ENCODE data around the gene ANO6. TPM values are rescaled to one million over a fixed set of nuclear protein-coding genes. Genes with fewer than 3 reads are reported as not detected.
A peak's percentile ranks its signal among the peaks of the same experiment; 100 is the strongest.

ANO6 gene
- total and polyA plus RNA-seq, 4 donors, result 18.6 to 52.3 (median 29.1) TPM

DNA sequence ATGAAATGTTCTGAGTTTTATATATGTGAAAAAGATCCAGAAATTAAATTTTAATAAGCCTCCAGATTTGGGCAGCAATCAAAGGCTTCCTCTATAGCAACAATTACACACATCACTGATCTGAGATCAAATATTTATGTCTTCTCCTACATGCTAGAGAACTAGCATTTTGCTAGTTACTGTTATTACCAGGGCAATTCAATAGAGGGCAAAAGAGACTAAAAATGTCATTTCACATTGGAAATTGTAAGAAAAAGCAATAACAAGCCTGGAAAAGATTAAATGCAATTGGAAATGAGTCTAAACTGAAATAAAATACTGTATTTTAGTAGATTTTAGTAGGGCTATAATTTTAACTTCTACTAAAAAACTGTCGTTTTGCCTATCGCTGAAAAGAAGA lies 32.6 kb upstream of the ANO6 start:
- no peaks in the 10 kb centered on the region for H3K4me1 ChIP-seq (ENCODE audit: control insufficient read depth in 4 of 4, insufficient read depth in 4 of 4, low read length in 3 of 4)
- DNase-seq (ENCODE audit: low spot score), result no peak
- H3K9me3 ChIP-seq (ENCODE audit: control insufficient read depth in 4 of 4, low read length in 3 of 4), result peaks cover 0 to 7% (median 3%) of the 10 kb centered on the region in 4 donors
- no peaks in the 10 kb centered on the region for H3K27me3 ChIP-seq (ENCODE audit: control insufficient read depth in 4 of 4, insufficient read depth in 4 of 4, low read length in 3 of 4)
- TF ChIP-seq RAD21 (IDR thresholded peaks at IDR 0.05) (peak; percentile 83 to 84), TAF1 (conservative IDR thresholded peaks at IDR 0.05) (no peak), NR2F2 (IDR thresholded peaks at IDR 0.05) (no peak)
- TF ChIP-seq, protein P1, sequence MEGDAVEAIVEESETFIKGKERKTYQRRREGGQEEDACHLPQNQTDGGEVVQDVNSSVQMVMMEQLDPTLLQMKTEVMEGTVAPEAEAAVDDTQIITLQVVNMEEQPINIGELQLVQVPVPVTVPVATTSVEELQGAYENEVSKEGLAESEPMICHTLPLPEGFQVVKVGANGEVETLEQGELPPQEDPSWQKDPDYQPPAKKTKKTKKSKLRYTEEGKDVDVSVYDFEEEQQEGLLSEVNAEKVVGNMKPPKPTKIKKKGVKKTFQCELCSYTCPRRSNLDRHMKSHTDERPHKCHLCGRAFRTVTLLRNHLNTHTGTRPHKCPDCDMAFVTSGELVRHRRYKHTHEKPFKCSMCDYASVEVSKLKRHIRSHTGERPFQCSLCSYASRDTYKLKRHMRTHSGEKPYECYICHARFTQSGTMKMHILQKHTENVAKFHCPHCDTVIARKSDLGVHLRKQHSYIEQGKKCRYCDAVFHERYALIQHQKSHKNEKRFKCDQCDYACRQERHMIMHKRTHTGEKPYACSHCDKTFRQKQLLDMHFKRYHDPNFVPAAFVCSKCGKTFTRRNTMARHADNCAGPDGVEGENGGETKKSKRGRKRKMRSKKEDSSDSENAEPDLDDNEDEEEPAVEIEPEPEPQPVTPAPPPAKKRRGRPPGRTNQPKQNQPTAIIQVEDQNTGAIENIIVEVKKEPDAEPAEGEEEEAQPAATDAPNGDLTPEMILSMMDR (IDR thresholded peaks at IDR 0.05; ENCODE audit: low read depth, low read length, missing input control), result peak; percentile 54
- TF ChIP-seq, protein P2, sequence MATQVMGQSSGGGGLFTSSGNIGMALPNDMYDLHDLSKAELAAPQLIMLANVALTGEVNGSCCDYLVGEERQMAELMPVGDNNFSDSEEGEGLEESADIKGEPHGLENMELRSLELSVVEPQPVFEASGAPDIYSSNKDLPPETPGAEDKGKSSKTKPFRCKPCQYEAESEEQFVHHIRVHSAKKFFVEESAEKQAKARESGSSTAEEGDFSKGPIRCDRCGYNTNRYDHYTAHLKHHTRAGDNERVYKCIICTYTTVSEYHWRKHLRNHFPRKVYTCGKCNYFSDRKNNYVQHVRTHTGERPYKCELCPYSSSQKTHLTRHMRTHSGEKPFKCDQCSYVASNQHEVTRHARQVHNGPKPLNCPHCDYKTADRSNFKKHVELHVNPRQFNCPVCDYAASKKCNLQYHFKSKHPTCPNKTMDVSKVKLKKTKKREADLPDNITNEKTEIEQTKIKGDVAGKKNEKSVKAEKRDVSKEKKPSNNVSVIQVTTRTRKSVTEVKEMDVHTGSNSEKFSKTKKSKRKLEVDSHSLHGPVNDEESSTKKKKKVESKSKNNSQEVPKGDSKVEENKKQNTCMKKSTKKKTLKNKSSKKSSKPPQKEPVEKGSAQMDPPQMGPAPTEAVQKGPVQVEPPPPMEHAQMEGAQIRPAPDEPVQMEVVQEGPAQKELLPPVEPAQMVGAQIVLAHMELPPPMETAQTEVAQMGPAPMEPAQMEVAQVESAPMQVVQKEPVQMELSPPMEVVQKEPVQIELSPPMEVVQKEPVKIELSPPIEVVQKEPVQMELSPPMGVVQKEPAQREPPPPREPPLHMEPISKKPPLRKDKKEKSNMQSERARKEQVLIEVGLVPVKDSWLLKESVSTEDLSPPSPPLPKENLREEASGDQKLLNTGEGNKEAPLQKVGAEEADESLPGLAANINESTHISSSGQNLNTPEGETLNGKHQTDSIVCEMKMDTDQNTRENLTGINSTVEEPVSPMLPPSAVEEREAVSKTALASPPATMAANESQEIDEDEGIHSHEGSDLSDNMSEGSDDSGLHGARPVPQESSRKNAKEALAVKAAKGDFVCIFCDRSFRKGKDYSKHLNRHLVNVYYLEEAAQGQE (IDR thresholded peaks at IDR 0.05), result no peak
- H3K36me3 ChIP-seq (ENCODE audit: control insufficient read depth in 4 of 4, insufficient read depth in 3 of 4, low read depth in 1 of 4, low read length in 3 of 4), result no peaks in the 10 kb centered on the region
- no peak overlapping the region for H3K4me3 ChIP-seq (ENCODE audit: low read depth in 1 of 3, low read length in 3 of 3)
- H3K27ac ChIP-seq (ENCODE audit: low read depth in 1 of 2, low read length in 2 of 2), result no peak overlapping the region
- 62% methylated on average over 2 of the region's 2 CpGs for WGBS
- H3K9ac ChIP-seq (ENCODE audit: low read depth in 1 of 2, low read length in 2 of 2), result no peak overlapping the region

GRCh38 chr12:45184147-45184963 lies 31.5 kb upstream of the ANO6 start:
- H3K4me3 ChIP-seq (ENCODE audit: low read depth in 1 of 3, low read length in 3 of 3), result no peak overlapping the region
- no peaks in the 10 kb centered on the region for H3K27me3 ChIP-seq (ENCODE audit: control insufficient read depth in 4 of 4, insufficient read depth in 4 of 4, low read length in 3 of 4)
- WGBS, result 87% methylated on average over 6 of the region's 6 CpGs
- no peak for TF ChIP-seq NR2F2 (IDR thresholded peaks at IDR 0.05)
- TF ChIP-seq FOXA2 (IDR thresholded peaks at IDR 0.05), result no peak
- TF ChIP-seq, protein P1 (IDR thresholded peaks at IDR 0.05; ENCODE audit: low read depth, low read length, missing input control), result no peak
- H3K9me3 ChIP-seq (ENCODE audit: control insufficient read depth in 4 of 4, low read length in 3 of 4), result no peaks in the 10 kb centered on the region
- DNase-seq (ENCODE audit: low spot score), result no peak
- no peak overlapping the region for H3K27ac ChIP-seq (ENCODE audit: low read depth in 1 of 2, low read length in 2 of 2)
- H3K9ac ChIP-seq (ENCODE audit: low read depth in 1 of 2, low read length in 2 of 2), result no peak overlapping the region
- no peaks in the 10 kb centered on the region for H3K36me3 ChIP-seq (ENCODE audit: control insufficient read depth in 4 of 4, insufficient read depth in 3 of 4, low read depth in 1 of 4, low read length in 3 of 4)
- H3K4me1 ChIP-seq (ENCODE audit: control insufficient read depth in 4 of 4, insufficient read depth in 4 of 4, low read length in 3 of 4), result no peaks in the 10 kb centered on the region

DNA sequence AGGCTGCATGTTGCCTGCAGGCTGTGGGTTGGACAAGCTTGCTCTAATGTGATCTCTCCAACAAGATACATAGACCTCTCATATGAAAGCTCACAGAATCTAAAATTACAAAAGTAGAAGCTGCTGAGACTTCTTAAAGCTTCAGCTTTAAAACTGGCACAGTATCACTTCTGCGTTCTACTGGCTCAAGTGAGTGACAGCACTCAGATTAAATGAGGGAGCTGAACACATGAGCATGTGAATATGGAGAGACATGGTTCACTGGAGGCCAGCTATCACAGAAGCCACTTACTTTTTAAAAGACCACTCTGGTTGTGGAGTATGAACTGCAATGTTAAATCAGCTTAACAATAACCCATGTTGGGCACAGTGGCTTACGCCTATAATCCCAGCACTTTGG lies 29.1 kb upstream of the ANO6 start:
- H3K27me3 ChIP-seq (ENCODE audit: control insufficient read depth in 4 of 4, insufficient read depth in 4 of 4, low read length in 3 of 4), result no peaks in the 10 kb centered on the region
- no peak overlapping the region for H3K4me3 ChIP-seq (ENCODE audit: low read depth in 1 of 3, low read length in 3 of 3)
- no peaks in the 10 kb centered on the region for H3K4me1 ChIP-seq (ENCODE audit: control insufficient read depth in 4 of 4, insufficient read depth in 4 of 4, low read length in 3 of 4)
- DNase-seq (ENCODE audit: low spot score), result no peak
- 94% methylated on average over 2 of the region's 2 CpGs for WGBS
- no peaks in the 10 kb centered on the region for H3K9me3 ChIP-seq (ENCODE audit: control insufficient read depth in 4 of 4, low read length in 3 of 4)
- H3K36me3 ChIP-seq (ENCODE audit: control insufficient read depth in 4 of 4, insufficient read depth in 3 of 4, low read depth in 1 of 4, low read length in 3 of 4), result no peaks in the 10 kb centered on the region
- no peak overlapping the region for H3K27ac ChIP-seq (ENCODE audit: low read depth in 1 of 2, low read length in 2 of 2)
- H3K9ac ChIP-seq (ENCODE audit: low read depth in 1 of 2, low read length in 2 of 2), result no peak overlapping the region
- TF ChIP-seq HNF4G (IDR thresholded peaks at IDR 0.05) (no peak), NR2F2 (IDR thresholded peaks at IDR 0.05) (no peak), RAD21 (IDR thresholded peaks at IDR 0.05) (no peak), TAF1 (conservative IDR thresholded peaks at IDR 0.05) (no peak), SP1 (IDR thresholded peaks at IDR 0.05) (no peak), ZBTB33 (IDR thresholded peaks at IDR 0.05) (no peak), FOXA2 (IDR thresholded peaks at IDR 0.05) (no peak)
- TF ChIP-seq, protein P1 (IDR thresholded peaks at IDR 0.05; ENCODE audit: low read depth, low read length, missing input control), result no peak

All from liver (tissue), 9 donors.